Thyroid gland (tissue), 4 donors: ENCODE measurements around the gene PRELP.

Source experiments
- POLR2A ChIP-seq, 2 donors: fragments of 450-650 bp; IDR thresholded peaks; one replicate each; pipeline ENCODE4 v1.6.1; 2017; ENCODE audit warnings: antibody characterized with exemption in 2 of 2, mild to moderate bottlenecking in 2 of 2, moderate library complexity in 1 of 2
- TF ChIP-seq, protein P1 (sequence below), 6 experiments: fragments of 200-600 bp in 3 of 6; fragments of 450-650 bp in 3 of 6; sonication (generic) in 3 of 6; IDR thresholded peaks; one replicate each; pipeline ENCODE4 v1.5.1; 2016 to 2019; ENCODE audit warnings: antibody characterized with exemption in 6 of 6, mild to moderate bottlenecking in 2 of 6, inconsistent platforms in 1 of 6, moderate library complexity in 1 of 6

DNA sequence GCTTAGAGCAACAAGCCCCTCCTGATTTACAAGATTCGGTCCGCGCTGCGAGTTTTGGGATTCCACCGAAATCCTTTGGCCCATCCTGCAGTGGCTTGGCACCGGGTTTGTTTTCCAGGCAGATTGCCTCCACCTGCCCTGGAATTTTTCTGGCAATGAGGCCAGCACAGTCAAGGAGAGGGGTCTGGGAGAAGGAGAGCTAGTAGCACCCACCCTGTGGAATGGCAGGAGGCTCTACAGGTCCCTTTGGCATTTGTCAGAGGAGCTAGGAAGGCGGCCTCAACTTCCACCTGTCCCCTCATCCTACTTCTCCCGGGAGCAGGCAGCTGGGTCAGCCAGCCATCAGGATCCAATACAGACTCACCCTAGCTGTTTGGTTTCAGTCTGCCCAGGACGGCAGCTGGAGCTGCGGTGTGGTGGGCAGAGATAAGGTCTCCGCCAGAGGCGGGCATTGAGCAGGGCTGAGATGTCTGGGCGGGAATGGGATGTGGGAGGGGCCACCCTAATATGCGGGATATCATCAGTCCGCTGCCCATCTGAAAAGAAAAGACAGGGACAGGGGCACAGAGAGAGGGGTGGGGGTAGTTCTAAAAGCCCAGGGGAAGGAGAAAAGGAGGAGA lies 37.8 kb upstream of the PRELP start:
- TF ChIP-seq, protein P1, sequence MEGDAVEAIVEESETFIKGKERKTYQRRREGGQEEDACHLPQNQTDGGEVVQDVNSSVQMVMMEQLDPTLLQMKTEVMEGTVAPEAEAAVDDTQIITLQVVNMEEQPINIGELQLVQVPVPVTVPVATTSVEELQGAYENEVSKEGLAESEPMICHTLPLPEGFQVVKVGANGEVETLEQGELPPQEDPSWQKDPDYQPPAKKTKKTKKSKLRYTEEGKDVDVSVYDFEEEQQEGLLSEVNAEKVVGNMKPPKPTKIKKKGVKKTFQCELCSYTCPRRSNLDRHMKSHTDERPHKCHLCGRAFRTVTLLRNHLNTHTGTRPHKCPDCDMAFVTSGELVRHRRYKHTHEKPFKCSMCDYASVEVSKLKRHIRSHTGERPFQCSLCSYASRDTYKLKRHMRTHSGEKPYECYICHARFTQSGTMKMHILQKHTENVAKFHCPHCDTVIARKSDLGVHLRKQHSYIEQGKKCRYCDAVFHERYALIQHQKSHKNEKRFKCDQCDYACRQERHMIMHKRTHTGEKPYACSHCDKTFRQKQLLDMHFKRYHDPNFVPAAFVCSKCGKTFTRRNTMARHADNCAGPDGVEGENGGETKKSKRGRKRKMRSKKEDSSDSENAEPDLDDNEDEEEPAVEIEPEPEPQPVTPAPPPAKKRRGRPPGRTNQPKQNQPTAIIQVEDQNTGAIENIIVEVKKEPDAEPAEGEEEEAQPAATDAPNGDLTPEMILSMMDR (IDR thresholded peaks at IDR 0.05) = no peak
- no peak for TF ChIP-seq POLR2A (IDR thresholded peaks at IDR 0.05)
